Loucy (cell line): Measurements from ENCODE around the gene NACA.

Experiments
- EZH2phosphoT487 ChIP-seq: fragments of 200-600 bp; IDR thresholded peaks from 2 replicates; pipeline ENCODE4 v1.6.1; 2018; ENCODE audit warnings: antibody characterized with exemption, mild to moderate bottlenecking, moderate library complexity, borderline replicate concordance
- TF ChIP-seq, protein P1 (sequence below): fragments of 200-600 bp; sonication (generic); conservative IDR thresholded peaks from 2 replicates; pipeline ENCODE4 v1.5.1; 2014; ENCODE audit warnings: mild to moderate bottlenecking, antibody characterized with exemption, low read length

DNA sequence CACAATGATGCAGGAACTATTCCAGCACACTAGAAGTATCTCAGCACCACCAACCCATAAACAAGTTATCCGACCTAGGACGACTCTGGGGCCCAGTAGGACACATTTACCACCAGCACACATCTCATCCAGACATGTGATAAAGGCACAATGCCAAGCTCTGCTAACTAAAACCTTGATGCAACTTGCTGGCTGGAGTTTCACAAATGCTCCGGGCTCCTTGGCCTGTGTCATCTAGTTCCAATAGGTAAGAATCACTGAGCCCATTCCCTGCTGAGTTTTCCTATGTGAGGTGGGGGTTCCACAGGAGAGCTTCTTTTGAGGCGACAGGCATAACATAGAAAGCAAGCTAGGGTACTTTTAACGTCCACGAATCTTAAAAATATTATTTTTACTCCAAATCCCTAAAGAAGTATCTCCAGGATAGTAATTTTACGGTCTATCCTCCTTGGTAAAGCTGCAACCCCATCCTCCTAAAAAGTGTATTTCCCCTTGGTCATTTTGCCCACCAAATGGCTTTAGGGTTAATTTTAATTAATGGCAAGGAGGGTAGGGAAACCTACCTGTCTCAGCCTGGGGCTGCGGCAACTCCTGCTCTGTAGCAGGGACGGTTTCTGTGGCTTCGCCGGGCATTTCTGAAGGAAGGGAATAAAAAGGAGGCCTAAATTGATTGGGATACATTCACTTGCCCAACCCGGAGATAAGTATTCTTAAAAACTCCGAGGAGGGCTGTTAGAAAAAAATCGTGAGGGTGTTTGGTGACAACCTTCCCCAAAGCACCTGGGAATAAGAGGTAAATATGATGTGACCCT is 1.0 kb downstream of the NACA start:
- TF ChIP-seq, protein P1, sequence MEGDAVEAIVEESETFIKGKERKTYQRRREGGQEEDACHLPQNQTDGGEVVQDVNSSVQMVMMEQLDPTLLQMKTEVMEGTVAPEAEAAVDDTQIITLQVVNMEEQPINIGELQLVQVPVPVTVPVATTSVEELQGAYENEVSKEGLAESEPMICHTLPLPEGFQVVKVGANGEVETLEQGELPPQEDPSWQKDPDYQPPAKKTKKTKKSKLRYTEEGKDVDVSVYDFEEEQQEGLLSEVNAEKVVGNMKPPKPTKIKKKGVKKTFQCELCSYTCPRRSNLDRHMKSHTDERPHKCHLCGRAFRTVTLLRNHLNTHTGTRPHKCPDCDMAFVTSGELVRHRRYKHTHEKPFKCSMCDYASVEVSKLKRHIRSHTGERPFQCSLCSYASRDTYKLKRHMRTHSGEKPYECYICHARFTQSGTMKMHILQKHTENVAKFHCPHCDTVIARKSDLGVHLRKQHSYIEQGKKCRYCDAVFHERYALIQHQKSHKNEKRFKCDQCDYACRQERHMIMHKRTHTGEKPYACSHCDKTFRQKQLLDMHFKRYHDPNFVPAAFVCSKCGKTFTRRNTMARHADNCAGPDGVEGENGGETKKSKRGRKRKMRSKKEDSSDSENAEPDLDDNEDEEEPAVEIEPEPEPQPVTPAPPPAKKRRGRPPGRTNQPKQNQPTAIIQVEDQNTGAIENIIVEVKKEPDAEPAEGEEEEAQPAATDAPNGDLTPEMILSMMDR: no peak
- no peak for TF ChIP-seq EZH2phosphoT487
